DMS153 (cell line): ENCODE measurements around the gene NOXA1.

Experiments used
- DNase-seq: peaks from one replicate; lab custom pipeline; 2025; lab: John Stamatoyannopoulos, UW

NOXA1 gene

DNA sequence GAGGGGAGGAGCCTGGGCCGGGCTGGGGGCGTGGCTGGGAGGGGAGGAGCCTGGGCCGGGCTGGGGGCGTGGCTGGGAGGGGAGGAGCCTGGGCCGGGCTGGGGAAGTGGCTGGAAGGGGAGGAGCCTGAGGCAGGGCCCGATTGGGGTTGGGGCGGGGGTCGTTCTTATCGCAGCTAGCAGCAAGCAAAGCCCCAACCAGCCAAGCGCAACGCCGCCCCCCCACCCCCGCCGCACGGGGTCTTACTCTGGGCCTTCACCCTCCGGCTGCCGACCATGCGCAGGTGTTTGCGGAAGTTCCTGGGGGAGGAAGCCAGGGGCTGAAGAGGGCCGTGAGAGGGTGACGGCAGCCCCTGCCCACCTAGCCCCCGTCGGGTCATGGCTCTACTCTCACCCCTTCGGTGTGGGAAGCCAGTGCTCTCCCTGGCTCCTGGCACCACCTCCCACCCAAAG lies 31.0 kb downstream of the NOXA1 start:
- DNase-seq: no peak

DNA sequence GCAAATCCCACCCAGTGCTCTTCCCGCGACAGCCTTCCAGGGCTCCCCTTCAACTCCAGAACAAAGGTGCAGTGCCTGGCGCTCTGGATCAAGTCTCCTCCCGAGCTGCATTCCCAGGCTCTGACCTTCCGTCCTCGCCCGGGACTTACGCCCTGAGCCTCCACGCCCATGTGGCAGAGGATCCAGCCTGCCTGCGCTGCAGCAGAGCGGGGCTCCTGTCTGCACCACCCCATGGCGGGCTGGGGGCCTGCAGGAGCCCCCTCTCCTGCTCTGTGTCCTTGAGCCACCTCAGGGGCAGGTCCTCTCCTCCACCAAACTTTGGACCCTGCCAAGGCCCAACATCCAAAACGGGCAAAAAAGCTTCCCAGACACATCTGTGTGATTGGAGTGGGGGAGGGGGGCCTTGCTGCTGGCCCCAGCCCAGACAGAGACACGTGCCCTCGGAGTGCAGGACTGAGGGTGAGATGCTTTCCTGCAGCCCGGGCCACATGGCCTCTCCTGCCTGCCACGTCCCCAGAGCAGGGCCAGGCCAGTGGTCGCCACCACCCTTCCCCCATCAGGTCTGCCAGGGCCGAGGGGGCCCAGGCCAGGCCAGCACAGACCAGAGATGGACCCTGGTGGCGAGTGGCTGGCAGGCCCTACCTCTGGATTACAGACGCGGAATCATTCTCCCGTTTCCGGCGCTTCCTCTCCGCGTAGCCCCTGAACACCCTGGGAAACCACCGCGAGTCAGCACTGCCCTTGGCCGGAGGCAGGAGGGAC lies 31.6 kb downstream of the NOXA1 start:
- DNase-seq: no peak

DNA sequence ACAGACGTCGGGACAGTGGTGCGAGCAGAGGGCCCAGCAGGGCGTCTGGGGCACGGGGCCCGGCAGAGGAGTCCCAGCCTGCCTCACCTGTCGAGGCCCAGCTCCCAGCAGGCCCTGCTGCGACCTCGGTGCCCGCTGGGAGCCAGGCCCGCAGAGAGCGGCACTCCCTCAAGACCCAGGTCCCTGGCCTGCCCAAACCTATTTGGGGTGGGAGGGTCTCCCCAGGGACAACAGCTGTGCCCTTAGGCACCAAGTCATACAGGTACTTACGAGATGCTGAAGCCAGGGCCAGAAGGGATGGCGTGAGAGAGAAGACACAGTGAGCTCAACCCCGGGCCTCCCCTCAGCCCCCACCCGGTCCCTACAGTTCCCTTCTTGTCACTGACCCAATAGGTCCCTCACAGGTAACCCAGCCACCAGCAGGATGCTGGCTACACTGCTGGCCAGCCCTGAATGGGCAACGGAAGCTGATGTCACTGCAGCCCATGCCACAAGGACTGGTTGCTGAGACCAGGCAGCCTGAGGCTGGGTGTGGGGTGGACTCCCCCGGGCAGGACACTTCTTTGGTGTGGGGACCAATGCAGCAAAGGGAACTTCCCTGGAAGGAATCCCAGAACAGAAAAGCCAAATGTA lies 32.3 kb downstream of the NOXA1 start:
- no peak for DNase-seq

DNA sequence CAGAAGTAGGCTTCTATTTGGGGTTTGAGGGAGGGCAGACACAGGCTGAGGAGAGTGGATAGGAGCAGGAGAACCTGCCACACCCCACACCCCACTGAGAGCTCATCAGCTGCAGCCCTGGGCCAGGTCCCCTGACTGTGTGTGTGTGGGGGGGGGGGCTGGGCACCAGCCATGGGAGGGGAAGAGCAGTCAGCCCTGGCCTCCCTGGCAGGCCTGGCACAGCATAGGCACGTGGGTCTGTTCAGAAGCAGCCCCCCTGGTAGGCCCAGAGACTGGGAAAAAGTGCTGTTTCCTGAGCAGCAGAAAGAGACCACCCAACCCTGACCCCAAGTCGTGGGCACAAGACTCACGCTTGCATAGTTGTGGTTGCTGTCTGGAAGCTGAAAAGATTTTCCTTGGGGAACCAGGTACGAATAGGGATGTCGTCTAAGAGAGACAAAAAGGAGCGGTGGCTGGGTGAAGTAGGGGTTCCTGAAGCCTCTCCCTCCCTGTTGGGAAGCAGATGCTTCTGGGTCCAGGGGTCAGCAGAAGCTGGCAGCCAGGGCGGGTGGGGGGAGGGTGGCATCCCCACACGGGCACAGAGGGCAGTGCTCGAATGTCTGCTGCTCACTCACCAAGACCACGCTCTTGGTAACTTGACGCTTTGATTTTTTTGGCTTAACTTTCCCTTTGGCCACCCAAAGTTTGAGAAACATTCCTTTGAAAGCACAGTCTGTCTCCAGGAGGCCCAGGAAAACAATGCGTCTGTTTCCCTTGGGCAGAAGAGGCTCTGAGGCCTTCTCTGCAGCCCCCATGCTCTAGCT lies 33.1 kb downstream of the NOXA1 start:
- DNase-seq: no peak

DNA sequence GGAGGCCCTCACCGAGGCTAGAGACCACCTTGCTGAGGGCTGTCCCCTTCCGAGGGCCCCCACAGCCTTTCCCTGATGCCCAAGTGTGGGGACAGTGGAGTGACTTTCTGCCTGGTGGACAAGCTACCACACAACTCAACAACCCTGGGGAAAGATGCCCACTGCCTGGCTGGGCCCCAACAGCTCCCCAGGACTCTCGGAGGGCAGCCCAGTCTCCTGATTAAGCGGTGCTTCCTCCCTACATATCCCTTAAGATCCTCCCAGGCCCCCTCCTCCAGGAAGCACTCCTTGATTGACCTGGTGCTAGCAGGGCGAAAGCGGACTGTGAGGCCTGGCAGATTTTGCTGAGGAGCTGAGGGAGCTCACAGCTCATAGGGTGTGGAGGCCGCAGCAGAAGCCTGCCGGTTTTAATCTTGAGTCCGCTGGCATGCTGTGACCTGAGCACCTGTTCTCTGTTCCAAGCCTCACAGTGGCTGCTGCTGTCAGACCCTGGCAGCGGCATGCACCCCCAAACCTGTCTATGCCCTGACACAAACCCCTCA lies 33.7 kb downstream of the NOXA1 start:
- DNase-seq: no peak

DNA sequence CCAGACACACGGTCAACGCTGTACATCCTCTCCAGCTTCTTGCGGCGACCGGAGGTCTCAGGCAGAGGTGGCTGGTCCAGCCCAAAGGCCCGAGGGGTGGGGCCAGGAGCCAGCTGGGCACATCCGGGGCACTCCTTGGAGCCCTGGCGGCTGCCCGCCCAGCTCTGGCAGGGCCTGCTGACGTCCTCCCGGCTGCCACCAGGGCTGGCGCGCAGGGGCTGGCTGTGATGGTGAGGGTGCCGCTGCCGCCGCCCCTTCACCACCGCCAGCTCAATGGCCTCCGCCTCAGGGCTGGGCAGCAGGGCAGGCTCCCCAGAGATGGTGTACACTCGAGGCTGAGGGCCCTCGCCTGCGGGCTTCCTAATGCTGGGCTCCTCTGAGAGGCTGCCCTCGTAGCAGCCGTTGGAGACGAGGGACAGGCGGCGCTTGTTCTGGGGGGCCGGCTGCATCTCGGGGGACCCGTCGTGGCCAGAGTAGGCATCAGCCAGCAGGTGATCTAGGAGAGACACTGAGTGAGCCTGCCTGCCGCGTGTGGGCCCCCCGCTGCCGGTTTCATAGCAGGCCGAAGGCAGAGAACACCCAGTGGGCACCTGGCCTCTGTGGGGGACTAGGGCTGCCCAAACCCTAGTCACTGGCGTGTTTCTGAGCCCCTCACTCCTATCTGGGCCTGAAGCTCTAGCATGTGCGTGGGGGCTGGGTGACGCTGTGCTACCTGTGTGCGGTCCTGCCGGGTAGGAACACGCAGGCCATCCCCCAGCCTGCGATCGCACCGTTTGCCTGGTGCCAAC lies 34.4 kb downstream of the NOXA1 start:
- no peak for DNase-seq

DNA sequence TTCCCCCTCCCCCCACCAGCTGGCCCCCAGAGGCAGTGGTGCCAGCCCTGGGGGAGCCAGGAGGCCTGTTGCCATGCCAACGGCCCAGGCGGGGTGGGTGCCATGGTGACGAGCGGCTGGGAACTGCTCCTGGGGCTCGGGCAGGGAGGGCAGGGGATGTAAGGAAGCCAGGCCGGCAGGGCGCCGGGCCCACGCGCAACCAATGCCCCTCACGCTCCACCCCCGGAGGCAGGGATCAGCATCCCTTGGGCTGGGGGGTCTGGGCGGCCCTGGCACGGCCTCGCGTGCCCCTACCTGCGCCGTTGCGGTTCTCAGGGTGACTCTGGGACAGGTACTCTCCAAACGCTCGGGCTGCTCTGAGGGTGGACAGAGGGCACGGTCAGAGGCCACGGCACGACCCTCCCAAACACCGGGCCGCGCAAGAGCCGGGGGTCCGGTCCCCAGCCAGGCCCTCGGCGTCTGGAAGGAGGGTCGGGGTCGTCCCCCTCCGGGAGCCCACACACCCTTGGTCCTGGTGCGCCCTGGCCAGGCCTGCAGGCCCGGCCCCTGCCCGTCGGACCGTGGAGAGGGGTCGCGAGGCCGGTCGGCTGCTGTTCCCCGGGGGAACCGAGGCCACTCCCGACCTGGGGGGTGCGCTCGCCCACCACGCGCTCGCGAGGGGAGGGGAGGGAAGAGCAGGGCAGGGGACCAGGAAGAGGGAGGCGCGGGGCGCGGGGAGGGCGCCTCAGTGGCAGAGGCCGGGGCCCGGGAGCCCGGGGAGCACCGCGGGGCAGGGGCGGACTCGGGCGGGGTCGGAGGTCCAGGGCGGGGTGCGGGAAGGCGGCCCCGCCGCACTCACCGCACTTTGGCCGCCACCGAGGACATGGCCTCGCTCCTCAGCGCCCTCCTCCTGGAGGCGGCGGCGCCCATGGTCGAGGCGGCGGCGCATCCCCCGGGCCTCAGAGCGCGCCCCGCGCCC lies 35.3 kb downstream of the NOXA1 start:
- DNase-seq: no peak

DNA sequence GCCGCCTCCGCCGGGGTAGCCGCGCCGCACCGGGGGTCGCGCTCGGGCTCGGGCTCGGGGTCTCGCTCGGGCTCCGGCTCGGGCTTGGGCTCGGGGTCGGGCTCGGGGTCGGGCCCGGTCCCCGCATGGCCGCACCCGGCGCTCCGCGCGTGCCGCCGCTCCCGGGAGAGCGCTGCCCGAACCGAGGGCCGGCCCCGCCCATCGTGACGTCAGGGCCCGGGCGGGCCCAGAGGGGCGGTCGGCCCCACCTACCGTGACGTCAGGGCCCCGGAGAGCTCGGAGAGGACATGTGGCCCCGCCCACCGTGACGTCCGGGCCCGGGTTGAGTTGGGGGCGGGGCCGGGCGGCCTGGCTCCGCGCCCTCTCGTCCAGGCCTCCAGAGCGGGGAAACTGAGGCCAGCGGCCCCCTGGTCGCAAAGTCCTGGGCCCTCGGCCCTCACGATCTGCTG lies 36.0 kb downstream of the NOXA1 start, which contains the start of gene NSMF:
NSMF (minus strand) TSS at position 183 of the 449 bp plus-strand sequence. CDS start 232 bp downstream, outside the sequence.
- DNase-seq: peak; percentile 68

DNA sequence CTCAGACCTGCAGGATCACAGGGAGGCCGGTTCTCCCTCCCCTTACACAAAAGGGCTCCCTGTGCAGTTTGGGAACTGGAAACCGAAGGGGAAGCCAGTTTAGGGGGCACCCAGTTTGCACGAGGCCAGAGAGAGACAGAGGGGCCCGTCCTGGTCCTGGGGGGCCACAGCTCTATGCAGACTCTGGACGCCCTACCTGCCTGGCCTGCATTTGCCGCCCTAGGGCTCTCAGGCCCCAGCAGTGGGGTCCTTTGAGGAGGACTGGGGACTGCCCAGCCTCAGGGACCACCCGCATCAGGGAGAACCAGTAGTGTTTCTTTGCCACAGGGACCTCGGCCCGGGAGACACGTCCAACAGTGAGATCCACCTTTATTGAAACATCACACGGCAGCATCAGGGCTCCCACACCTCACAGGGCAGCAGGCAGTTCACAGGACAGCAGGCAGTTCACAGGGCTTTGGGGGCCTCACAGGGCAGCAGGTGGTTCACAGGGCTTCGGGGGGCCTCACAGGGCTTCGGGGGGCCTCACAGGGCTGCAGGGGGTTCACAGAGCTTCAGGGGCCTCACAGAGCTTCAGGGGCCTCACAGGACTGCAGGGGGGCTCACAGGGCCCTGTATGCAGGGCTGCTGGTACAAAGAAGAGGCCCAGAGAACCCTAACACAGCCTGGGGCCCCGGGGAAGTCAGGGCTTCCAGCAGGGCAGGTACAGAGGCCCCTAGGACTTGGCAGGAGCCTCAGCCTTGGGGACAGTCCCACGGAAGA lies 36.6 kb downstream of the NOXA1 start:
- DNase-seq: no peak

DNA sequence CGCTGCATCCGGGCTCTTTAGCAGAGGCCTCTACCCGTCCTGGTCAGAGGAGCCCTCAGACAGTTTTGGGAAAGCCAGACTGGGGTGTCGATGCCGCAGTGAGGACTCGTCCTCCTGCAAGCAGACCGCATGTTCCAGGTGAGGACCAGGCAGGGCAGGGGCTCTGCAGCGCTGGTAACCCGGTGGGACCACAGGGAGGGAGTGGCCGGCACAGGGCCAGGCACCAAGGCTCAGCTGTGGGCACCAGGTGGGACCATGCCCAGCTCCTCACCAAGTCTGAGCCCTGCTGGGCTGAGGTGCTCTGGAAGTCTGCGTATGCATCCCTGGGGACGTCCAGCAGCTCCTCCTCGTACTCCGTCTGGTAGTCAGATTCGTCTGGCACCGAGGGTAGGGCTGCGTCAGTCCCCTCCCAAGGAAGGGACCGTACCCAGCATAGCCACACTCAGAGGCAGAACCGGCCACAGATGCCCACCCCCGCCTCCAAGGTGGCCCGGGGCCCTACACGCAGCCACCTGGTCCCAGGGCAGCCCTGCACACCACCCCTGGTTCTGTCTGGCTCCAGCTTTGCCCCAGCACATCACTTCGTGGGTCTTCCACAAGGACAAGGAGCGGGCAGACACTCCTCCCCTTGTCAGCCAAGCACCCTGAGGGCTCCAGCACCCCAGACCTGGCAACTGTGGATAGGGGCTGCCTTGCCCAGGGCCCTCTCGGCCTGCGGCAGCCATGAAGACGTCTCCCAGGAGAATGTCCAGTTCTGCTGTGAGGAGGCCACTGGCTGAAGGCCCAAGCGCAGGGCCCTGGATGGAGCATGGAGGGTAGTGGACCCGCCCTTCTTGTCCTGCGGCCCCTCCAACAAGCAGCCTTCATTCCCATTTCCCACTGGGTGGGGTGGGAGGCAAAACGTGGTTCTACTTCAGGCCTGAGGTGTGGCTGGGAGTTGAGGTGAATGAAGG lies 37.4 kb downstream of the NOXA1 start:
- no peak for DNase-seq

DNA sequence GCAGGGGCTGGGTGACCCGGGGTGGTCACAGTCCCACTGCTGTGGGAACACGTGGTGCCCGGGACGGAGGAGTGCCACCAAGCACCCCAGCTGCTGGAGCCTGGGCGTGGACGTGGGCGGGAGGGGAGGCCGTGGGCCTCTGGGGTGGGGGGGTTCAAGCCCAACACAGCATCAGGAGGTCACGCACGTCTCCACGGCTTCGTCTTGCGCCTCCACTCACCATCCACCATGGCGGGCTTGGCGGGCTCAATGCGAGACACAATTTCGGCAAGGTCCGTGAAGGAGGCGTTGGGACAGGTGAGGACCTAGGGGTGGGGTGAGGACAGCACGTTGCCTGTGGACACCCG lies 38.1 kb downstream of the NOXA1 start:
- no peak for DNase-seq

DNA sequence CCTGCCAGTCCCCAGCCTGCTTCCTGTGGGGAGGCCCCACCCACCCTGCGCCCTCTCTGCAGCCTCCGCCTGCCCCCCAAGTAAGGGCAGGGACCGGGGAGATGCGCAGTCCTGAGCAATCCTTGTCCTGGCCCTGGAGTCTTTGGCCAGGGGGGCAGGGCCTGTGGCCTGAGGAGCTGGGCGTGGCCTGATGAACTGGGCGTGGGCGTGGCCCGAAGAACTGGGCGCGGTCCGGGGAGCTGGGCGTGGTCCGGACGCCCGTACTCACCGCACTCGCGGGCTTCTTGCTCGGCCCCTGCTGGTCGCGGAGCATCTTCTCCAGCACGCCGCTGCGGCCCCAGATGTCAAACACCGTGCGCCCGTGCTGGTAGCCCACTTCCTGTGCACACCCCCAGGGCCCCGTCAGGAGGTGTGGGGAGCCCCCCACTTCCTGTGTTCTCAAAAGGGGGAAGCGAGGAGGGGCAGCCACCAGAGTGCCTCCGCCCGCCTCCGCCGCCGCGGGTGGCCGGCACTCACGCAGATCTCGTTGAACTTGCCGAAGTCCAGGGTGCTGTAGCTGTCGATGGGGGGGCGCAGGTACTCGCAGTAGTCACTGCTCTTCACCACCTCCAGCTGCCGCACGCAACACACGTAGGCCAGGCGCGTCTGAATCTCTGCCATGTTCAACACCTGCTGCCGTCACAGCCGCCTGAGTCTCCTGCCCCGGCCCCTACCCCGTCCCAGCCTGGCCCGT lies 38.6 kb downstream of the NOXA1 start:
- DNase-seq: no peak

DNA sequence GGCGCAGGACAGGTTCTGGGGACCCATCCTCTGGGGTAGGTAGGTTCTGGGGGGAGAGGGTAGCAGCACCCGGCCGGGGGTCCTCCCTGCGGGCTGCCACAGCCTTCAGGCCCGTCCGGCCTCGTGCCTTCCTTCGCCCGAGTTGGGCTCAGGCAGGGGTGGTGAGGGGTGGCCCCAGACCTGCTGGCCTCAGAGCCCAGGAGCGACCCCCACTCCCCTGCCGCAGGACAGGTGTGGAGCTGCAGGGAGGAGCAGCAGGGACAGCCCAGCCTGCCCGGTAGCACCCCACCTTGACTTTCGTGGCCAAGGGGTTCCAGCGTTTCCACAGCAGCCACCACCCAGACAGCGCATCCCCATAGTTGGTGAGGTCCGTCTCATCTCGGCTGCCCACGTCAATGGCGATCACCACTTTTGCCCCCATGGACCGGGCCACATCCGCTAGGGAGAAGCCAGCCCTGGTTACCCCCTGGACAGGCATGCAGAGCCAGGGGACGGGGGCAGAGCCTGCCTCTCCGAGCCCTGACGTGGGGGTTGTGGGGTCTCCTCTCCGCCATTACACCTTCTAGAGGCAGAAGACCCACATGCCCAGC lies 39.3 kb downstream of the NOXA1 start:
- no peak for DNase-seq

DNA sequence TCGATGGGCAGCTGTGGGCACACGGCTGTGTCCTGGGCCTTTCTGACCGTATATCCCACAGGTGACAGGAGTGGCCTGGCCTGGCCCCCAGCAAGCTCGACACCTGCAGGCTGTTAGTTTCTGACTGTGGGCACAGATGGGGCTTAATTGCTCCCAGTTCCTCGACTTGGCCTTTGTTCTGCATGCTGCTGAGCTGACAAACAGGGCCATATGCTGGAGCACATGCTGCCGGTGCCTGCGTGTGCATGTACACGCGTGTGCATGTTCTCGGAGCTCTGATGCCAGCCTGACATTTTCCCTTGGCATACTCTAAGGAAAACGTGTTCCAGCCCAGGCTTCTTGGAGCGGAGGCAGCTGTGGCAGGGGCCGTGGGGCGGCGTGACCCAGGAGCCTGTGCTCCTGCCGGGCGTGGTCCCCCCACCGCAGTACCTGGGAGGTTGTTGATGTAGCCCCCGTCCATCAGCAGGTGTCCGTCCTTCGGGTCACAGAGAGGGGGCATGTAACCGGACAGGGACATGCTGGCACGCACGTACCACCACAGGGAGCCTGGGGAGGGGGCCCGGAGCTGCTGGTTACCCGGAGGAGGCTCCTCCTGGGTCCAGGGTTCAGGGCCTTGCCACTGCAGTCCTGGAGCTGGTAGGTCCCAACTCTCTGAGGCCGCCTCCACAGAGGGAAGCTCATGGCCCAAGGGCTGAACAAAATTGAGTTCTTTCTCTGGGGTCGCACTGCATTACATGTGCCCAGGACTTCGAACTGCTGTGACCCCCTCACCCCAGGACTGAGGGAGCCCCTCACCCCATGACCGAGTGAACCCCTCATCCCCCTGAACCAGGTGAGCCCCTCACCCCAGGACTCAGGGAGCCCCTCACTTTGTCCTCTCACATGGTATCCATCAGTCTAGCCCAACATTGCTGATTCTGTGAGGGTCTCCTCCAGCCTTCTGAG lies 40.1 kb downstream of the NOXA1 start:
- no peak for DNase-seq

DNA sequence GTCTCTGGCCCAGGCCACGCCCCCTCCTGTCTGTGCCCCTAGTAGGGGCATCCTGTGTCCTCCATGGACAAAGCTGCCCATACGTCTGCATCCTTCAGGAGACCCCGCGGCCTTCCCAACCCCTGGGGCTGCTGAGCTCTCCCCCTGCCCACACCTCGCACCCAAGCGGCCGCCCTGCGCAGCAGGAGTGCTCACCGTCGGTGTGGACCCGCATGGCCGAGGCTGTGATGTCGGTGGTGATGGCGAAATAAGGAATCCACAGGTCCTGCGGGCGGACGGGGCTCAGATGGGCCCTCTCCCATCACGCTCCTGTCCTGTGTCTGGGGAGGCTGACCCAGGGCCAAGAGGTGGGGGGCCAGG lies 40.7 kb downstream of the NOXA1 start:
- no peak for DNase-seq

DNA sequence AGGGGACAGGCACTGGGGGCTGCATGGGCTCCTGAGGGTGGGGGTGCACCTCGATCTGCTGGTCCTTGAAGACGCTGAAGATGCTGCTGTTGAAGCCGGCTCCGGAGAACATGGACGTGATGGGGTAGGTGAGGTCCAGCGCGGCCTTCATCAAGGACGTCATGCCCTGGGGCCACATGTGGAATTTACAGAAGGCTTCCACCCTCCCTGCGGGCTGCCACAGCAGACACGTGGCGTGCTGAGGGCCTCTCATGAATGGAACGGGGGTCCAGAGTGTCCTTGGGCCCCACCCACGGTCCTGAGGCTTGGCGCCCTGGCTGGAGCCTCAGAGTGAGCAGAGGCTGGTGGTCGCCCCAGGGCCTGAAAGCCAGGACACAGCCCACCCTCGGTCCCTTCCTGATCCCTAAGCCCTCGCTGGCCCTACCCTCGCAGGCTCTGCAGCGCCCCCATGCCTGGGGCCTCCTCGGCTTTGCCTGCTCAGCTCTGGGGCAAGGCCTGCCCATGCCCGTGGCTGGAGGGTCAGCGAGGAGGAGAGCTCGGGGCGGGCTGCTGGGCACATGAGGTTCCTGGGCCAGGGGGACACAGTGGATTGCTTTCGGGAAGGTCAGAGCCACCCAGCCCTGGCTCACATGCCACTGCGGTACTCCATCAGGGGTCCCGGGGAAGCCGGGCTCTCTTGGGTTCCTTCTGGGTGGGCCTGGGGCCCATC lies 41.3 kb downstream of the NOXA1 start:
- no peak for DNase-seq
